Activated naive CD4-positive, alpha-beta T cell treated with anti-CD3 and anti-CD28 coated beads, Interleukin-2, amount 50 U/mL, for 72 hours (primary cell): ENCODE measurements around the gene PRAME. TPM values are rescaled to one million over a fixed set of nuclear protein-coding genes. Genes with fewer than 3 reads are reported as not detected.
"Not testable (repeated sequence)": the region's sequence is repeated elsewhere in the genome, so short reads cannot be mapped to it uniquely, and the experiment has no call there.

ENCODE experiments used
- ATAC-seq, 2 donors: fragments of 150-1000 bp; cut with Tn5 transposase; 2 replicates each; pipeline ENCODE4 v1.10.0; 2021; ENCODE audit warnings: mild to moderate bottlenecking in 2 of 2, moderate library complexity in 2 of 2
- DNase-seq, 2 donors: peaks; one replicate each; pipeline ENCODE4 v3.0.0; 2021 to 2022; ENCODE audit warnings: low spot score in 2 of 2
- H3K27ac Mint-ChIP-seq, 2 donors: one replicate each; pipeline ENCODE4 v1.8.0; 2022; ENCODE audit warnings: mild to moderate bottlenecking in 2 of 2, mixed read lengths in 2 of 2
- H3K36me3 Mint-ChIP-seq, 2 donors: one replicate each; pipeline ENCODE4 v1.8.0; 2022; ENCODE audit warnings: mixed read lengths in 2 of 2
- H3K9me3 Mint-ChIP-seq, 2 donors: one replicate each; pipeline ENCODE4 v1.8.0; 2022; ENCODE audit warnings: mixed read lengths in 2 of 2
- total RNA-seq, 2 donors: library from RNA; stranded (reverse); gene quantifications; one replicate each; pipeline ENCODE4 v1.2.3, GENCODE V29; 2022

PRAME gene, protein sequence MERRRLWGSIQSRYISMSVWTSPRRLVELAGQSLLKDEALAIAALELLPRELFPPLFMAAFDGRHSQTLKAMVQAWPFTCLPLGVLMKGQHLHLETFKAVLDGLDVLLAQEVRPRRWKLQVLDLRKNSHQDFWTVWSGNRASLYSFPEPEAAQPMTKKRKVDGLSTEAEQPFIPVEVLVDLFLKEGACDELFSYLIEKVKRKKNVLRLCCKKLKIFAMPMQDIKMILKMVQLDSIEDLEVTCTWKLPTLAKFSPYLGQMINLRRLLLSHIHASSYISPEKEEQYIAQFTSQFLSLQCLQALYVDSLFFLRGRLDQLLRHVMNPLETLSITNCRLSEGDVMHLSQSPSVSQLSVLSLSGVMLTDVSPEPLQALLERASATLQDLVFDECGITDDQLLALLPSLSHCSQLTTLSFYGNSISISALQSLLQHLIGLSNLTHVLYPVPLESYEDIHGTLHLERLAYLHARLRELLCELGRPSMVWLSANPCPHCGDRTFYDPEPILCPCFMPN
- total RNA-seq: under 1 TPM in 1 of 2 donors, not detected in 1; 0.23 TPM

DNA sequence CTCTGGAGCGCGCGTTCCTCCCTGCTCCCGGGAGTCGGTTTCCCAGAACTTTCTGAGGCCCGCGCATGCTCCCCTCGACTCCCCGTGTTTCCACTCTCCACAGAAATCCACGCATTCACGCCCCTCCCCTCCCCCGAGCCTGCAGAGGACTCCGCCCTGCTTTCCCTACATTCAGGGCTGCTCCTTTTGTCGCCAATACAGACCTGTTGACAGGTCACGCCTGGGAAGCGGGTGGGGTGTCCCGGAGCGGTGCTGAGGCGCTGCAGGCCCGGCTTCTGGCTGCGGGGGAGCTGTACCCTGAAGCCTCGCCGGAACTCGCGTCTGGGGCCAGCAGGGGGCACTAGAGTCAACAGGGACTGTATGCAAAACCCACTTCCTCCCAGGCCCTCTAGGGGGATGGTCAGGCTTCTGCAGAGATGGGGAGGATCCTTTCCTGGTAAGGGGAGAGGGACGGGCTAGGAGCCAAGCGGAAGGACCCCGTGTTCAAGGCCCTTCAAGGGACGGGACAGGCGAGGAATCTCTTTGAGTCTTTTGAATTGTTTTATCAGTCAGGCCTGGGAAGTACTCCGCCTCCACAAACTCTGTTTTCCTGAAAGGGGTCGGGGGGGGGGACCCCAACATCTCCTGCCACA, at the start of gene PRAME:
TSS of gene PRAME (minus strand) at position 294 of the 632 bp plus-strand sequence. CDS start 2,433 bp downstream, outside the sequence.
- no peaks in the 10 kb centered on the region for H3K9me3 Mint-ChIP-seq
- no peaks in the 10 kb centered on the region for H3K36me3 Mint-ChIP-seq
- H3K27ac Mint-ChIP-seq: no peak within 1 kb of the TSS
- DNase-seq: peak; percentile 63 to 90
- peak; percentile 83 to 98 for ATAC-seq

GRCh38 chr22:22608022-22608421, 49.0 kb upstream of the PRAME start:
- not testable (repeated sequence) for H3K36me3 Mint-ChIP-seq, H3K9me3 Mint-ChIP-seq, DNase-seq, ATAC-seq, H3K27ac Mint-ChIP-seq

- Mint-ChIP-seq H3K27ac (no peak overlapping the region), H3K9me3 (no peaks in the 10 kb centered on the region), H3K36me3 (no peaks in the 10 kb centered on the region)
- DNase-seq: no peak
- ATAC-seq: no peak
Observed at GRCh38 chr22:22605074-22605404, 46.0 kb upstream of the PRAME start.

DNA sequence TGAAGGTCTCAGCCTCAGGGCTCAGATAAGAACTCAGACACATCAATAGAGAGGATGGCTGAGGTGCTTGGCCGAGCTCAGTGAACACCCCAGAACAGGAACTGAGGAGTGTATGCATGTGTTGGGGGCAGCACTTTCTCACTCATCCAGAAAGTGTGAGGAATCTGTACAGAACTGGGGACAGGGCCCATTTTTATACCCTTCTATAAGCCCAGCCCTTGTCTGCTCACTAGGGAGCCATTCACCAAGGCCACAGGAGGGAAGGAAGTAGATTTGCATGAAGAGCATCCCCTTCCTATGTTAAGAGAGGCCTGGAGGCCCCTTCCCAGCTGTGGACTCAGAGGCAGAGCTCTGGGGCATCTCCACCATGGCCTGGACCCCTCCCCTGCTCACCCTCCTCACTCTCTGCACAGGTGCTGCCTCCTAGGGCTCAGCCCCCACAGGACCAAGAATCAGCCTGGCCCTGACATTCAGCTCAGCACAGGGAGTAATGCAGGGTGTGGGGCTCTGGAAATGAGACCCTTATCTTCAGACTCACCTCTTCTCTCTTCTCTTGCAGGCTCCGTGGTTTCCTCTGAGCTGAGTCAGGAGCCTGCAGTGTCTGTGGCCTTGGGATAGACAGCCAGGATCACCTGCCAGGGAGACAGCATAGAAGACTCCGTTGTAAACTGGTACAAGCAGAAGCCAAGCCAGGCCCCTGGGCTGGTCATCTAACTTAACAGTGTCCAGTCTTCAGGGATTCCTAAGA, 45.4 kb upstream of the PRAME start:
- Mint-ChIP-seq H3K27ac (peak overlapping the region in 1 of 2 donors; percentile 22), H3K36me3 (no peaks in the 10 kb centered on the region), H3K9me3 (no peaks in the 10 kb centered on the region)
- ATAC-seq (no peak), DNase-seq (no peak)

DNA sequence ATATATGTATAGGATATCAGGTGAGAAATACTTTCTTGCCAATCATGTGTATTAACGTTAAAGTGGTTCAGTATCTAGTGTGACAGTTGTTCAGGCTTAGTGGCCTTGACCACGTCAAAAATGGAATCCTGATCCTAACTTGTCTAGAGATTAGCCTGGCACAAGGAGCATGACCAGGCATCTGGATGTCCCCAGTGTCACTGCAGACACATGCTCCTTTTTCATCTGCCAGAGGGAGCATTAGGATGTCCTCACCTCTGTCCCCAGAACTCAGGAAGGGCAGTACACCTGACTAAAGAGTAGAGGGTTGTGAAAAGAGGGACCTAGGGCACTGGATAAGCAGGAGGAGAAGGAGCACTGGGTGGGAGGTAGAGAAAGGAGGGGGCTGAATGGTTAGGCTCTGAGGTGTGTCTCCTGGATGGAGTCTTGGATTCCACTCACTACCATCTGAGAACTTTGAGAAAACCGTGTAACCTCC, 44.4 kb upstream of the PRAME start:
- H3K9me3 Mint-ChIP-seq: no peaks in the 10 kb centered on the region
- no peak for ATAC-seq
- no peak overlapping the region for H3K27ac Mint-ChIP-seq
- no peak for DNase-seq
- H3K36me3 Mint-ChIP-seq: no peaks in the 10 kb centered on the region

DNA sequence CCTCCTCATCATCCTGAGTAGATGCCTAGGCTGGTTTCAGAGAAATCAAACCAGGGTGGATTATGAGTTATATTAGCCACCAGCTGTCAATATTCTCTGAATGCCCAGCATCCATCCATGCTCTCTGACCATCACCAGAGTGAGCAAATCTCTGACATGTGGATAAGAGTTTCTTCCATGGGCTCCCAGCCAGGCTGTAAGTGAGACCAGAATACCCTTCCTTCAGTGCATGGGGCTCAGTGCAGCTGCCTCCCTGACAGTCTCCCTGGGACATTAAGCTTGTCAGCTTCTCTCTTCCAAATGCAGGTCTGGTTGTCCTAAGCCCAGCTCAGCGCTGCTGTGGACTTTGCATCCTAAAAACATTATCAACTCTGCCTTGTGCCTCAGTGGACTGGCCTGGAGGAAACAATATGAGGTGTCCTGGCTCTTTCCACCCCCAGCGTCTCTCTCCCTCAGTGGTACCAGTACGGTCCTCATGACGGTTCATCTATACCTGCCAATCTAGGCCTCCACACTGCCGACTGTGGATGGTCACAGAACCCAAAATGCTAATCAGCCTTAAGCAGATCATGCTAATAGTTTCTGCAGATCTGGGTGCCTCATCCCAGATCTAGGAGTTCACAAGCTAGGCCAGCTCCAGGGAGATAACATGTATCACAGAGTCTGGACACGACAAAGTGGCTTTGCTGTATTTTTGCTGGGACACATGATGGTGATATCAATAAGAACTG, 41.6 kb upstream of the PRAME start:
- DNase-seq (no peak), ATAC-seq (no peak)
- no peaks in the 10 kb centered on the region for H3K36me3 Mint-ChIP-seq
- no peak overlapping the region for H3K27ac Mint-ChIP-seq
- H3K9me3 Mint-ChIP-seq: no peaks in the 10 kb centered on the region

DNA sequence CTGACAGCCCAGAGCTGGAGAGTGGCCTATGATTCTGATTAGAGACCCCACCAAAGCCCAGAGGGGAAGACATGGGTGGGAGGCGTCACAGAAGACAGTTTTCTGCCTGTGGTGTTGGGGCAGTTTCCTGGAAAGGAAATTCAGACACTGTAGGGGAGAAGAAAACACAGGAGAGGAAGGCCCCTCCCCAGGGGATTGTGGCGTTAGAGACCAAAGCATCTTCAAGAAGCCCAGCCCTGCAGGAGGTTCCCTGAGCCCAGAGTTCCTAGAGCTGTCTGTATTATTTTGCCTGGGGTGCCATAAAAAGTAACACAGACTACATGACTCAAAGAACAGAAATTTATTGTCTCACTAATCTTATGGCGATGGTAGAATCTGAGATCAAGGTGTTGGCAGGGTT, 40.2 kb upstream of the PRAME start:
- Mint-ChIP-seq H3K27ac (no peak overlapping the region), H3K36me3 (no peaks in the 10 kb centered on the region), H3K9me3 (no peaks in the 10 kb centered on the region)
- ATAC-seq (no peak), DNase-seq (no peak)

DNA sequence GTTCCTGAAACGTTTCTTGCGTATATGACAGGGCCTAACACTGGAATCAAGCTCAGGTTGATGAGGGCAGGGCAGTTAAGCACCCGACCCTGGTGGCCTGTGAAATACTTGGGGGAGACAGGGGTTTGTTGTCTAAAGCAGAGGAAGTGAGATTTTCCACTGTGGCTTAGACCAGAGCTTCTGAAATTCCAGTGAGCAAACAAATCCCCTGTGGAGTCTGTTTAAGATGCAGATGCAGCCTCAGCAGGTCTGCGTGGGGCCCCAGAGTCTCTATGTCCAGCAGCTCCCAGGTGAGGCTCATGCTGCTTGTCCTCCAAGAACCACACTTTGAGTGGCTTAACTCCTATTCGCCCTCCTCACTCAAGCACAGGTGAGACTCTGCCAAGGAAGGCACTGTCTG, 39.1 kb upstream of the PRAME start:
- H3K36me3 Mint-ChIP-seq: no peaks in the 10 kb centered on the region
- no peak overlapping the region for H3K27ac Mint-ChIP-seq
- no peak for ATAC-seq
- H3K9me3 Mint-ChIP-seq: no peaks in the 10 kb centered on the region
- DNase-seq: no peak

DNA sequence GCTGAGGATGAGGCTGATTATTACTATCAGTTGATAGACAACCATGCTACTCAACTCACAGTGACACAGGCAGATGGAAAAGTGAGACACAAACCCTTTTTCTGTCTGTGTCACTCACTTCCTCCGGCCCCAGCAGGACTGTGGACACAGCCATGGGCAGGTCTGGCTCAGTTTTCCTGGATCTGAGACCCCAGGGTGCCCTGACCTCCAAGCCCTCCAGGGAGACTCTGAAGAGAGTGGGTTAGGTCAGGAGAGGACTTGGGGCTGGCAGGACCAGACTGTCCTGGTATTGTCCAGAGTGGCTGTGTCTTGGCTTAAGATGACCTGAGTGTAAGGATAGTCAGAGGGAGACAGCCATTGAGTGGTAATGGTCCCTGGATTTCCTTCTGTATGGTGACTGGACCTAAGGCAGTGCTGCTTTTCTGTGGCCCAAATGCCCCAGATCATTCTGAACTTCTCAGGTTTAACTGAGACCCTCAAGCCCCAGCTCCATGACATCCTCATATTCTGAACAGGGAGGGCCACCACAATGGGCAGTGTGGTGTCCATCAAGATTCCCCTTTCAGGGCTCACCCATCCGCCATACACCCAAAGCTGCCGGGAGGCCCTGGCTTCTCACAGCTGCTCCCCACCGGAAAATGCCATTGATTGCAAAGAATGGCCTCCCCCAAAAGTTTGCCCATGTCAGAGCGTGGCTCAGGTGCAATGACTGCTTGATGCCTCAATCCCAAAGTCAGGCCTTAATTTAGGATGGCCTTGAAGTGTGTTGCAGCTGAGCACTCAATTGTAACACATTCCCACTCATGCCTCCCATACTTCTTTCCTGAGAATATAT, 36.2 kb upstream of the PRAME start:
- Mint-ChIP-seq H3K9me3 (no peaks in the 10 kb centered on the region), H3K36me3 (no peaks in the 10 kb centered on the region), H3K27ac (peak overlapping the region in 1 of 2 donors; percentile 58)
- no peak for DNase-seq
- no peak for ATAC-seq

GRCh38 chr22:22593964-22594656, 35.0 kb upstream of the PRAME start:
- H3K36me3 Mint-ChIP-seq: no peaks in the 10 kb centered on the region
- H3K9me3 Mint-ChIP-seq: no peaks in the 10 kb centered on the region
- ATAC-seq (peak; percentile 75 to 80), DNase-seq (peak in 1 of 2 donors; percentile 58)
- peak overlapping the region in 1 of 2 donors; percentile 81 for H3K27ac Mint-ChIP-seq

DNA sequence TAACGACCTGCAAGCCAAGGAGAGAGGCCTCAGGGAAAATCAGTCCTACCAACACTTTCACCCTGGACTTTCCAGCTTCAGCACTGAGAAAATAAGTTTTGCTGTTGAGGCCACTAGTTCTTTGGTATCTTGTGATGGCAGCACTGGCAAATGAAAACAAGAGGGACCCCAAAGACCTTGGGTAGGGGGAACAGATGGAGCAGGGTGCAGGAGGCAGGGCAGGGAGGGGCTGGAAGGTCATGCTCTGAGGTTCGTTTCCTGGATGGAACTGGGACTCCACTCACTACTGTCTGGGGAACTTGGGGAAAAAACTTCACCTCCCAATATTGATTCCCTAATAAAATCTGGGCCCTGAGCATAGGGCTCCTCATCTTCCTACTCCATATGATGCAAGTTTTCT, 34.2 kb upstream of the PRAME start:
- Mint-ChIP-seq H3K27ac (no peak overlapping the region), H3K9me3 (no peaks in the 10 kb centered on the region), H3K36me3 (no peaks in the 10 kb centered on the region)
- ATAC-seq (no peak), DNase-seq (no peak)

GRCh38 chr22:22591348-22592299, 32.6 kb upstream of the PRAME start:
- H3K9me3 Mint-ChIP-seq: no peaks in the 10 kb centered on the region

GRCh38 chr22:22590136-22590891, 31.2 kb upstream of the PRAME start:
- peak overlapping the region in 1 of 2 donors; percentile 50 for H3K27ac Mint-ChIP-seq
- H3K36me3 Mint-ChIP-seq: no peaks in the 10 kb centered on the region
- no peak for DNase-seq
- ATAC-seq: no peak
- no peaks in the 10 kb centered on the region for H3K9me3 Mint-ChIP-seq

More at GRCh38 chr22:22591348-22592299, 32.6 kb upstream of the PRAME start:
- no peaks in the 10 kb centered on the region for H3K36me3 Mint-ChIP-seq
- ATAC-seq (no peak), DNase-seq (no peak)
- no peak overlapping the region for H3K27ac Mint-ChIP-seq
